ENCODE measurements around the gene ZNF76. TPM values are rescaled to one million over a fixed set of nuclear protein-coding genes. Genes with fewer than 3 reads are reported as not detected.
"Not testable (repeated sequence)": the region's sequence is repeated elsewhere in the genome, so short reads cannot be mapped to it uniquely, and the experiment has no call there.

The ZNF76 gene
- total and polyA plus RNA-seq, 4 donors, result 27.6 to 38.7 (median 33.5) TPM

DNA sequence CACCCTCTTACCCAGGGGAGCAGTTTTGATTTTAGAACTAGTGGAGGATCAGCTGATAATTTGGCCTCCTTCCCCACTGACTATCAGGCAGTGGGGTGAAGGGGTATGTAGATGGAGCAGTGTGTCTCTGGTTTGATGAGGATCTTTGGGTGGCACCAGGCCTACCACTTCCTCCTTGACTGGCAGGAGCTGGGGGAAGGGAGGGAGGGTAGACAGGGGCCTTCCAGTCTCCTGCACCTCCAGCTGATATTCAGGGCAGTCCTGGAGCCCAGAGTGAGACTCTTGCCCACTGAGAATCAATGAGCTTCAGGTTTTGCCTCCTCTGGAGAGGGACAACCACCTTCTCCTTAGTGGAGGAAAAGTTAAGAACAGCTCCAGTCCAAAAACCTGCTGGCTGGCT, 41.3 kb downstream of the ZNF76 start:
- TF ChIP-seq, protein P1, sequence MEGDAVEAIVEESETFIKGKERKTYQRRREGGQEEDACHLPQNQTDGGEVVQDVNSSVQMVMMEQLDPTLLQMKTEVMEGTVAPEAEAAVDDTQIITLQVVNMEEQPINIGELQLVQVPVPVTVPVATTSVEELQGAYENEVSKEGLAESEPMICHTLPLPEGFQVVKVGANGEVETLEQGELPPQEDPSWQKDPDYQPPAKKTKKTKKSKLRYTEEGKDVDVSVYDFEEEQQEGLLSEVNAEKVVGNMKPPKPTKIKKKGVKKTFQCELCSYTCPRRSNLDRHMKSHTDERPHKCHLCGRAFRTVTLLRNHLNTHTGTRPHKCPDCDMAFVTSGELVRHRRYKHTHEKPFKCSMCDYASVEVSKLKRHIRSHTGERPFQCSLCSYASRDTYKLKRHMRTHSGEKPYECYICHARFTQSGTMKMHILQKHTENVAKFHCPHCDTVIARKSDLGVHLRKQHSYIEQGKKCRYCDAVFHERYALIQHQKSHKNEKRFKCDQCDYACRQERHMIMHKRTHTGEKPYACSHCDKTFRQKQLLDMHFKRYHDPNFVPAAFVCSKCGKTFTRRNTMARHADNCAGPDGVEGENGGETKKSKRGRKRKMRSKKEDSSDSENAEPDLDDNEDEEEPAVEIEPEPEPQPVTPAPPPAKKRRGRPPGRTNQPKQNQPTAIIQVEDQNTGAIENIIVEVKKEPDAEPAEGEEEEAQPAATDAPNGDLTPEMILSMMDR (IDR thresholded peaks at IDR 0.05; ENCODE audit: control extremely low read depth, extremely low read depth), result no peak
- no peaks in the 10 kb centered on the region for H3K36me3 ChIP-seq (ENCODE audit: control insufficient read depth in 4 of 4, insufficient read depth in 4 of 4, low read length in 4 of 4)
- H3K9me3 ChIP-seq (ENCODE audit: control insufficient read depth in 4 of 4, insufficient read depth in 3 of 4, low read length in 3 of 4), result no peaks in the 10 kb centered on the region
- DNase-seq (no peak), ATAC-seq (ENCODE audit: insufficient read depth, low FRiP score) (no peak)
- H3K27ac ChIP-seq (ENCODE audit: low read depth in 1 of 2, low read length in 1 of 2), result peak overlapping the region in 1 of 2 donors; percentile 10
- H3K27me3 ChIP-seq (ENCODE audit: control insufficient read depth in 3 of 3, insufficient read depth in 3 of 3, low read length in 2 of 3), result no peaks in the 10 kb centered on the region
- H3K4me3 ChIP-seq, result no peak overlapping the region
- no peak overlapping the region for H3K9ac ChIP-seq (ENCODE audit: insufficient read depth in 1 of 2, low read length in 2 of 2)
- peaks cover 0 to 16% (median 7%) of the 10 kb centered on the region in 5 donors for H3K4me1 ChIP-seq (ENCODE audit: control insufficient read depth in 5 of 5, insufficient read depth in 5 of 5, low read length in 5 of 5)

DNA sequence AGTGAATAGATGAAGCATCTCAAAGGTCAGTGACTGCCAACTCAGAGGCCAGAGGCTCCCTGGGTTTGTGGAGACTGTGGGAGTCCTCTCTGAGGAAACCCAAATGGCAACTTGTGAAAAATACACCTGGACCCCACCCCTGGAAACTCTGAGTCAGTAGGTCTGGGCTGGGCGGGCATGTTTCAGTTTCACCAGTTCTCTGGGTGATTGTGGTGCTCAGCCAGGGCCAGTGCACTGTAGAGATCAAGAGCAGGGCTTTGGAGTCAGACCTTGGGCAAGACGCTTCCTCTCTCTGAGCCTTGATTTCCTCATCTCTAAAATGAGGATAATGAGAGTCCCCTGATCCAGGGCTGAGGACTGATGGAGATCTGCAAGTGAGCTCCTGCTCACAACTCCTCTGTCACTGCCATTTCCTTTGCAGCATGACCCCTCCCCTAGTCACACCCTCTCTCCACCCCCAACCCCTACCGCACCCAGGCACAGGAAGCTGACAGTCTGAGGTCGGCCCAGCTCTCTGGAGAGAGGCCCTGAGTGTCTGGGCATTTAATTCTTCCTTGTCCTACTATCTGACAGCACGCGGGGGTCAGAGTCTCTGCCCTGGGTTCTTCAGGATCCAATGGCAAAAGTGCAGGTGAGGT, 43.2 kb downstream of the ZNF76 start:
- DNase-seq, result peak in 1 of 3 donors; percentile 32
- Histone ChIP-seq H3K27ac (ENCODE audit: low read depth in 1 of 2, low read length in 1 of 2) (peak overlapping the region in 1 of 2 donors; percentile 40), H3K4me3 (no peak overlapping the region), H3K9ac (ENCODE audit: insufficient read depth in 1 of 2, low read length in 2 of 2) (peak overlapping the region in 1 of 2 donors; percentile 3), H3K36me3 (ENCODE audit: control insufficient read depth in 4 of 4, insufficient read depth in 4 of 4, low read length in 4 of 4) (no peaks in the 10 kb centered on the region), H3K27me3 (ENCODE audit: control insufficient read depth in 3 of 3, insufficient read depth in 3 of 3, low read length in 2 of 3) (no peaks in the 10 kb centered on the region), H3K4me1 (ENCODE audit: control insufficient read depth in 5 of 5, insufficient read depth in 5 of 5, low read length in 5 of 5) (peaks cover 0 to 10% (median 5%) of the 10 kb centered on the region in 5 donors), H3K9me3 (ENCODE audit: control insufficient read depth in 4 of 4, insufficient read depth in 3 of 4, low read length in 3 of 4) (no peaks in the 10 kb centered on the region)
- peak; percentile 67 for ATAC-seq (ENCODE audit: insufficient read depth, low FRiP score)
- 12 to 29% methylated on average over 6 of the region's 6 CpGs for WGBS, 2 donors
- TF ChIP-seq, protein P1 (IDR thresholded peaks at IDR 0.05; ENCODE audit: control extremely low read depth, extremely low read depth), result no peak

DNA sequence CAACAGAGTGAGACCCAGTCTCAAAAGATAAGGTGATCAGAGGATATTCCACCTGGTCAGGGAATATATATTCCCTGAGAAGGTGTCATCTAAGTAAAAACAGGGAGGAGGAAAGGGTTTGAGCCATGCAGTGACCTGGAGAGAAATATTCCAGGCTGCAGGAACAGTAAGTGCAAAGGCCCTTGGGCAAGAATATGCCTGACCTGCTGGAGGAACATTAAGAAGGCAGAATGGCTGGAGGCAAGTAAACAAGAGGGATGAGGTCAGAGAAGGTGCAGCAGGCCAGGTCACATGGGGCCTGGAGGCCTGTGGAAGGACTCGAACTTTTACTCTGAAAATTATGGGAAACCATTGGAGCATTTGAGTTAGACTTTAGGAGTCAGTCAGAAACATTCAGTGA, 44.8 kb downstream of the ZNF76 start:
- Histone ChIP-seq H3K4me1 (ENCODE audit: control insufficient read depth in 5 of 5, insufficient read depth in 5 of 5, low read length in 5 of 5) (peaks cover 0 to 8% (median 0%) of the 10 kb centered on the region in 5 donors), H3K27me3 (ENCODE audit: control insufficient read depth in 3 of 3, insufficient read depth in 3 of 3, low read length in 2 of 3) (no peaks in the 10 kb centered on the region), H3K9ac (ENCODE audit: insufficient read depth in 1 of 2, low read length in 2 of 2) (no peak overlapping the region), H3K36me3 (ENCODE audit: control insufficient read depth in 4 of 4, insufficient read depth in 4 of 4, low read length in 4 of 4) (no peaks in the 10 kb centered on the region), H3K4me3 (no peak overlapping the region), H3K9me3 (ENCODE audit: control insufficient read depth in 4 of 4, insufficient read depth in 3 of 4, low read length in 3 of 4) (no peaks in the 10 kb centered on the region), H3K27ac (ENCODE audit: low read depth in 1 of 2, low read length in 1 of 2) (no peak overlapping the region)
- DNase-seq (no peak), ATAC-seq (ENCODE audit: insufficient read depth, low FRiP score) (no peak)
- TF ChIP-seq, protein P1 (IDR thresholded peaks at IDR 0.05; ENCODE audit: control extremely low read depth, extremely low read depth), result no peak
- WGBS, 2 donors, result 85 to 89% methylated on average over 1 of the region's 1 CpG

DNA sequence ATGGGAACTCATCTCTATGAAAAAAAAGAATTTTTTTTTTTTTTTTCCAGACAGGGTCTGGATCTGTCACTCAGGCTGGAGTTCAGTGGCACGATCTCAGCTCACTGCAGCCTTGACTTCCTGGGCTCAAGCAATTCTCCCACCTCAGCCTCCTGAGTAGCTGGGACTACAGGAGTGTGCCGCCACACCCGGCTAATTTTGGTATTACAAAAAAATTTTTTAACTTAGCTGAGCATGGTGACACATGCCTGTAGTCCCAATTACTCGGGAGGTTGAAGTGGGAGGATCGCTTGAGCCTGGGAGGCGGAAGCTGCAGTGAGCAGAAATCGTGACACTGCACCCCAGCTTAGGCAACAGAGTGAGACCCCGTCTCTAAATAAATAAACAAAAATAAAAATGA, 45.6 kb downstream of the ZNF76 start:
- Histone ChIP-seq H3K9ac (ENCODE audit: insufficient read depth in 1 of 2, low read length in 2 of 2) (no peak overlapping the region), H3K4me1 (ENCODE audit: control insufficient read depth in 5 of 5, insufficient read depth in 5 of 5, low read length in 5 of 5) (peaks cover 0 to 8% (median 0%) of the 10 kb centered on the region in 5 donors), H3K27ac (ENCODE audit: low read depth in 1 of 2, low read length in 1 of 2) (no peak overlapping the region), H3K36me3 (ENCODE audit: control insufficient read depth in 4 of 4, insufficient read depth in 4 of 4, low read length in 4 of 4) (no peaks in the 10 kb centered on the region), H3K9me3 (ENCODE audit: control insufficient read depth in 4 of 4, insufficient read depth in 3 of 4, low read length in 3 of 4) (no peaks in the 10 kb centered on the region), H3K27me3 (ENCODE audit: control insufficient read depth in 3 of 3, insufficient read depth in 3 of 3, low read length in 2 of 3) (no peaks in the 10 kb centered on the region), H3K4me3 (no peak overlapping the region)
- no peak for DNase-seq
- ATAC-seq (ENCODE audit: insufficient read depth, low FRiP score), result no peak
- TF ChIP-seq, protein P1 (IDR thresholded peaks at IDR 0.05; ENCODE audit: control extremely low read depth, extremely low read depth), result no peak
- WGBS, 2 donors, result 91 to 97% methylated on average over 8 of the region's 8 CpGs

DNA sequence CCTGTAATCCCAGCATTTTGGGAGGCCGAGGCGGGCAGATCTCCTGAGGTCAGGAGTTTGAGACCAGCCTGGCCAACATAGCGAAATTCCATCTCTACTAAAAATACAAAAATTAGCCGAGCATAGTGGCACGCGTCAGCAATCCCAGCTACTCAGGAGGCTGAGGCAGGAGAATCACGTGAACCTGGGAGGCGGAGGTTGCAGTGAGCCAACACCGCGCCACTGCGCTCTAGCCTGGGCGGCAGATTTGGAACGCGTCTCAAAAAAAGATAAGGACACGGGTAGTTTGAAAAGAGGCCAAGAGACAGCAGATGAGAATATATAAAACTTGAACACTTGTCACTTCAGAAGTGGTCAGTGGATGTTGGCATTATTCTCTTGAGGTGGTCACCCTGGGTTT, 47.6 kb downstream of the ZNF76 start:
- H3K9ac ChIP-seq (ENCODE audit: insufficient read depth in 1 of 2, low read length in 2 of 2); H3K9me3 ChIP-seq (ENCODE audit: control insufficient read depth in 4 of 4, insufficient read depth in 3 of 4, low read length in 3 of 4); H3K27ac ChIP-seq (ENCODE audit: low read depth in 1 of 2, low read length in 1 of 2); H3K36me3 ChIP-seq (ENCODE audit: control insufficient read depth in 4 of 4, insufficient read depth in 4 of 4, low read length in 4 of 4); H3K27me3 ChIP-seq (ENCODE audit: control insufficient read depth in 3 of 3, insufficient read depth in 3 of 3, low read length in 2 of 3); DNase-seq; H3K4me3 ChIP-seq; ATAC-seq (ENCODE audit: insufficient read depth, low FRiP score): not testable (repeated sequence)
- WGBS, 2 donors, result 89 to 92% methylated on average over 15 of the region's 15 CpGs
- peaks cover 0 to 13% (median 0%) of the 10 kb centered on the region in 5 donors for H3K4me1 ChIP-seq (ENCODE audit: control insufficient read depth in 5 of 5, insufficient read depth in 5 of 5, low read length in 5 of 5)

All from lung (tissue), 12 donors.